Caco-2 (cell line): ENCODE data around the gene HTRA3. TPM values are rescaled to one million over a fixed set of nuclear protein-coding genes. Genes with fewer than 3 reads are reported as not detected.

Source experiments
- BruUV-seq: library from RNA; stranded (reverse); fragments of 400-500 nt; replicated peaks from 2 replicates; lab custom pipeline; 2021; lab: Mats Ljungman, UMichigan
- CTCF ChIA-PET: fragments of 300-600 bp; sonication (Branson Sonifier 250); formaldehyde crosslinking; loops from one replicate; lab custom pipeline; 2022; ENCODE audit warnings: antibody characterized with exemption; lab: Charles Lee
- POLR2A ChIA-PET: fragments of 300-600 bp; sonication (Branson Sonifier 250); formaldehyde crosslinking; loops from one replicate; lab custom pipeline; 2022; ENCODE audit warnings: antibody characterized with exemption; lab: Charles Lee
- DNase-seq, 2 experiments: peaks; one replicate each; pipeline versions ENCODE4 v3.0.0 to v3.0.0-alpha.2; 2020 to 2022
- H3K27me3 ChIP-seq: replicated peaks from 2 replicates; pipeline ENCODE4 v1.6.0; 2011; ENCODE audit warnings: low read length; ENCODE audit not compliant: control insufficient read depth, insufficient read depth
- H3K36me3 ChIP-seq: 2 replicates; pipeline ENCODE4 v1.5.1; 2011; ENCODE audit warnings: low read length; ENCODE audit not compliant: control insufficient read depth, insufficient read depth
- H3K4me1 ChIP-seq: fragments of 250-450 bp; sonication (Bioruptor Pico); 2 replicates; pipeline ENCODE4 v1.5.1; 2020; ENCODE audit warnings: mild to moderate bottlenecking
- H3K4me3 ChIP-seq: 2 replicates; pipeline ENCODE4 v1.5.1; 2011; ENCODE audit warnings: low read depth, mild to moderate bottlenecking, control low read depth, low read length
- H3K9me3 ChIP-seq: fragments of 250-450 bp; sonication (Bioruptor Pico); 2 replicates; pipeline ENCODE4 v1.5.1; 2020; ENCODE audit warnings: mild to moderate bottlenecking, moderate library complexity
- H3K27ac Mint-ChIP-seq: one replicate; pipeline ENCODE4 v1.8.0; 2022; ENCODE audit warnings: mixed read lengths; ENCODE audit not compliant: unreplicated experiment
- H3K27me3 Mint-ChIP-seq: one replicate; pipeline ENCODE4 v1.8.0; 2022; ENCODE audit warnings: mixed read lengths; ENCODE audit not compliant: insufficient read depth, unreplicated experiment
- H3K36me3 Mint-ChIP-seq: one replicate; pipeline ENCODE4 v1.8.0; 2022; ENCODE audit warnings: mild to moderate bottlenecking, mixed read lengths; ENCODE audit not compliant: insufficient read depth, unreplicated experiment
- H3K4me1 Mint-ChIP-seq: one replicate; pipeline ENCODE4 v1.8.0; 2022; ENCODE audit warnings: low read depth, mixed read lengths; ENCODE audit not compliant: unreplicated experiment
- H3K4me3 Mint-ChIP-seq: one replicate; pipeline ENCODE4 v1.8.0; 2022; ENCODE audit warnings: mild to moderate bottlenecking, moderate library complexity, mixed read lengths; ENCODE audit not compliant: unreplicated experiment
- H3K9me3 Mint-ChIP-seq: one replicate; pipeline ENCODE4 v1.8.0; 2022; ENCODE audit warnings: mixed read lengths; ENCODE audit not compliant: unreplicated experiment
- intact Hi-C: fragments of 100-400 bp; cut with micrococcal nuclease; formaldehyde crosslinking; loops from one replicate; pipeline ENCODE4 v1.10.0; 2022; ENCODE audit not compliant: unreplicated experiment
- total RNA-seq: library from RNA; stranded (reverse); gene quantifications from 2 replicates; pipeline ENCODE4 v1.2.3, GENCODE V29; 2022
- TF ChIP-seq, protein P1 (sequence below), 2 experiments: fragments of 200-600 bp in 1 of 2; IDR thresholded peaks; 1 replicate in 1 of 2; 2 replicates in 1 of 2; pipeline versions ENCODE4 v1.5.1 to v1.8.0; 2011 to 2022; ENCODE audit warnings: antibody characterized with exemption in 1 of 2, control low read depth in 1 of 2, inconsistent platforms in 1 of 2, low read depth in 1 of 2, low read length in 1 of 2, mild to moderate bottlenecking in 1 of 2, moderate library complexity in 1 of 2; ENCODE audit not compliant: insufficient read depth in 1 of 2, severe bottlenecking in 1 of 2, unreplicated experiment in 1 of 2

HTRA3 gene
- total RNA-seq, 1 experiment from 2014 or later = 0.66 TPM

DNA sequence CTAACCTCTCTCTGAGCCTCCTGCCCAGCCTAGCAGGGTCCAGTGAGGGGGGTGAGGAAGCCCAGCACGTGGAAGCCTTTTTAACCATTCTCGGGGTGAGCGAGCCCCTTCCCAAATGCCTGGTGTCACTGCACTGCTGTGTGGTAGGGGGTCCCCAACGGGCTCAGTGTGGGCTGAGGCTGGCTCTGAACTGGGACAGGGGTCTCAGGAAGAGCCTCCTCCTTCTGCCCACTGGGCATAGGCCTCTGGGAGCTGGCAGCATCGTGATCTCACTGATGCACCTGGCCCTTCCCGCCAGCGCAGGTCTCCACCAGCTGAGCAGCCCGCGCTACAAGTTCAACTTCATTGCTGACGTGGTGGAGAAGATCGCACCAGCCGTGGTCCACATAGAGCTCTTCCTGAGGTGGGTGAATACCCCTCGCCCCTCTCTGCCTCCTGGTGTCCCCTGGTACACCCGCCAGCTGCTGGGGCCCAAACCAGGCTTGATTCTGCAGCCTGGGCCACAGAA lies 12.6 kb downstream of the HTRA3 start:
- Mint-ChIP-seq H3K27me3 (peaks cover 3% of the 10 kb centered on the region), H3K36me3 (no peaks in the 10 kb centered on the region), H3K4me1 (no peaks in the 10 kb centered on the region), H3K9me3 (no peaks in the 10 kb centered on the region), H3K4me3 (no peak overlapping the region), H3K27ac (no peak overlapping the region)
- Histone ChIP-seq H3K9me3 (no peaks in the 10 kb centered on the region), H3K36me3 (no peaks in the 10 kb centered on the region), H3K4me1 (no peaks in the 10 kb centered on the region), H3K4me3 (no peak overlapping the region), H3K27me3 (no peaks in the 10 kb centered on the region)
- BruUV-seq = no TSS peak
- TF ChIP-seq, protein P1, sequence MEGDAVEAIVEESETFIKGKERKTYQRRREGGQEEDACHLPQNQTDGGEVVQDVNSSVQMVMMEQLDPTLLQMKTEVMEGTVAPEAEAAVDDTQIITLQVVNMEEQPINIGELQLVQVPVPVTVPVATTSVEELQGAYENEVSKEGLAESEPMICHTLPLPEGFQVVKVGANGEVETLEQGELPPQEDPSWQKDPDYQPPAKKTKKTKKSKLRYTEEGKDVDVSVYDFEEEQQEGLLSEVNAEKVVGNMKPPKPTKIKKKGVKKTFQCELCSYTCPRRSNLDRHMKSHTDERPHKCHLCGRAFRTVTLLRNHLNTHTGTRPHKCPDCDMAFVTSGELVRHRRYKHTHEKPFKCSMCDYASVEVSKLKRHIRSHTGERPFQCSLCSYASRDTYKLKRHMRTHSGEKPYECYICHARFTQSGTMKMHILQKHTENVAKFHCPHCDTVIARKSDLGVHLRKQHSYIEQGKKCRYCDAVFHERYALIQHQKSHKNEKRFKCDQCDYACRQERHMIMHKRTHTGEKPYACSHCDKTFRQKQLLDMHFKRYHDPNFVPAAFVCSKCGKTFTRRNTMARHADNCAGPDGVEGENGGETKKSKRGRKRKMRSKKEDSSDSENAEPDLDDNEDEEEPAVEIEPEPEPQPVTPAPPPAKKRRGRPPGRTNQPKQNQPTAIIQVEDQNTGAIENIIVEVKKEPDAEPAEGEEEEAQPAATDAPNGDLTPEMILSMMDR (IDR thresholded peaks at IDR 0.05; ENCODE audit: insufficient read depth in 1 of 2, low read depth in 1 of 2, low read length in 1 of 2, severe bottlenecking in 1 of 2, unreplicated experiment in 1 of 2) = no peak
- POLR2A ChIA-PET = no interaction called here
- intact Hi-C loops = no loop called here
- CTCF ChIA-PET = no interaction called here
- DNase-seq = no peak

DNA sequence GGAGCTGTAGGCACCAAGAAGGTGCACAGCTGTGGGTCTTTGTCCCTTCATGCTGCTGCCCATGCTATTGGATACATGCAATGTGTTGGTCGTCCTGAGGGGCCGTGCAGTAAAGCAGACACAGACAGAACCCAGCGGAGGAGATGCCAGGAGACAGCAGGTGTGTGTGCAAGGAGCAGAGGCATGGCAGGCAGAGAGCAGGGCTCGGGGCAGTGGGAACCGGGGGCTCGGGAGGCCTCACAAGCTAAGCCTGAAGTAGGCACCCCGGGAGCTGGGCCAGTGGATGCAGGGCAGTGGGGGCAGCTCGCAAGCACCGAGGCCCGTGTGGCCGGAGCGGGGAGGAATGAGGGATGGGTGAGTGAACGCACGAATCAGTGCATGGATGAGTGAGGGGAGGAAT lies 13.2 kb downstream of the HTRA3 start:
- Histone ChIP-seq H3K36me3 (no peaks in the 10 kb centered on the region), H3K9me3 (no peaks in the 10 kb centered on the region), H3K4me3 (no peak overlapping the region), H3K4me1 (no peaks in the 10 kb centered on the region), H3K27me3 (no peaks in the 10 kb centered on the region)
- Mint-ChIP-seq H3K4me3 (no peak overlapping the region), H3K27ac (no peak overlapping the region), H3K27me3 (peaks cover 3% of the 10 kb centered on the region), H3K36me3 (no peaks in the 10 kb centered on the region), H3K4me1 (no peaks in the 10 kb centered on the region), H3K9me3 (no peaks in the 10 kb centered on the region)
- DNase-seq = no peak
- intact Hi-C loops = no loop called here
- ChIA-PET CTCF (no interaction called here), POLR2A (no interaction called here)
- no TSS peak for BruUV-seq
- TF ChIP-seq, protein P1 (IDR thresholded peaks at IDR 0.05; ENCODE audit: insufficient read depth in 1 of 2, low read depth in 1 of 2, low read length in 1 of 2, severe bottlenecking in 1 of 2, unreplicated experiment in 1 of 2) = no peak

DNA sequence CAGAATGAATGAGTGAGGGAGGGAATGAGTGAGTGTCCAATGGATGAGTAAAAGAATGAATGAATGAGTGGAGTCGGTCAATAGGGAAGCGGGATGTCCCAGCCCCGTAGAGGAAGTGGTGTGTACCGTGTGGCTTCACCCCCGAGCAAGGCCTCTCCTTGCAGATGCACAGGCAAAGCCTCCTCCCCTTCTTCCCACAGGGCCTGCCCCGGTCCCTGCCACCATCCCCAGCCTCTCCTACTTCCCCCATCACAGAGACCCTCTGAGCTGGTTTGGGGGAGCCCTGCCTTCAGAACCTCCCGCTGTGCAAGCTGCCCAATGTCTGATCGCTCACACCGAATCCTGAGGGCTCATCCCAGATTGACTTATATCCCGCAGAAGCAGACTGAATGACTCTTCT lies 13.6 kb downstream of the HTRA3 start:
- DNase-seq = no peak
- H3K36me3 ChIP-seq = no peaks in the 10 kb centered on the region
- TF ChIP-seq, protein P1 (IDR thresholded peaks at IDR 0.05; ENCODE audit: insufficient read depth in 1 of 2, low read depth in 1 of 2, low read length in 1 of 2, severe bottlenecking in 1 of 2, unreplicated experiment in 1 of 2) = no peak
- H3K27me3 Mint-ChIP-seq = peaks cover 3% of the 10 kb centered on the region
- POLR2A ChIA-PET = no interaction called here
- no peak overlapping the region for H3K27ac Mint-ChIP-seq
- H3K4me3 ChIP-seq = no peak overlapping the region
- H3K9me3 ChIP-seq = no peaks in the 10 kb centered on the region
- CTCF ChIA-PET = no interaction called here
- no peaks in the 10 kb centered on the region for H3K36me3 Mint-ChIP-seq
- H3K27me3 ChIP-seq = no peaks in the 10 kb centered on the region
- H3K9me3 Mint-ChIP-seq = no peaks in the 10 kb centered on the region
- intact Hi-C loops = no loop called here
- no peaks in the 10 kb centered on the region for H3K4me1 ChIP-seq
- BruUV-seq = no TSS peak
- no peaks in the 10 kb centered on the region for H3K4me1 Mint-ChIP-seq
- H3K4me3 Mint-ChIP-seq = no peak overlapping the region
